ENCODE data around the gene BCL2A1. TPM values are rescaled to one million over a fixed set of nuclear protein-coding genes. Genes with fewer than 3 reads are reported as not detected.
"Not testable (repeated sequence)": the region's sequence is repeated elsewhere in the genome, so short reads cannot be mapped to it uniquely, and the experiment has no call there.

Gene BCL2A1
- total RNA-seq, result 1 to 10 TPM in 1 of 2 donors, under 1 TPM in 1; 0.86 to 1.5 TPM

DNA sequence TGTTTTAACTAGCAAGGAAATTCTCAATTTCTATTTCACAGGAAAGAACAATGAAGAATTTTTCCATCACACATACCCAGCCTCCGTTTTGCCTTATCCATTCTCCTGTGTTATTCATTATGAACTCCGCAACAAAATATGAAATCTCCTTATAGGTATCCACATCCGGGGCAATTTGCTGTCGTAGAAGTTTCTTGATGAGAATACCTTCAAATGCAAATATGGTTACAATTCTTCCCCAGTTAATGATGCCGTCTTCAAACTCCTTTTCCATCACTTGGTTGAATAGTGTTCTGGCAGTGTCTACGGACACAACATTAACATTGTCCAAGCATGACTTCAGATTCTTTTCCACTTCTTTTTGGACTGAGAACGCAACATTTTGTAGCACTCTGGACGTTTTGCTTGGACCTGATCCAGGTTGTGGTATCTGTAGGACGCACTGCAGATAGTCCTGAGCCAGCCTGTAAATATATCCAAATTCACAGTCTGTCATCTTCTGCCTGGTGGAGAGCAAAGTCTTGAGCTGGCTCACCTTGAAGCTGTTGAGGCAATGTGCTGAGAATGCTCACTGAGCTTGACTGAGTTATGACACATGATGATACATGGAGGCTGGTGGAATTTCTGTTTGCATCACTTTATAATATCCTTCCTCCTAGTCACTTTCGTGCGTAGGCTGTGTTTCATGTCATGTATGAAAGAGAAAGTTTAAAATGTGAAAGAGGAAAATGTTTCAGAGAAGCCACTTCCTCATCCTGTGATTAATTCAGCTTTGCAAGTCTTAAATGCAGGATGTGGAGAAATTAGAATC lies at the start of gene BCL2A1:
BCL2A1 (minus strand) TSS at position 573 of the 811 bp plus-strand sequence; CDS start at position 496, 77 bp downstream.
- no peaks in the 10 kb centered on the region for H3K36me3 ChIP-seq
- no peaks in the 10 kb centered on the region for H3K27me3 ChIP-seq
- no peak for DNase-seq
- H3K4me3 ChIP-seq, result peak within 1 kb of the TSS; percentile 1
- intact Hi-C loops (cut with DNase I), result no loop called here
- peak within 1 kb of the TSS; percentile 7 for H3K27ac ChIP-seq
- TF ChIP-seq, protein P1, sequence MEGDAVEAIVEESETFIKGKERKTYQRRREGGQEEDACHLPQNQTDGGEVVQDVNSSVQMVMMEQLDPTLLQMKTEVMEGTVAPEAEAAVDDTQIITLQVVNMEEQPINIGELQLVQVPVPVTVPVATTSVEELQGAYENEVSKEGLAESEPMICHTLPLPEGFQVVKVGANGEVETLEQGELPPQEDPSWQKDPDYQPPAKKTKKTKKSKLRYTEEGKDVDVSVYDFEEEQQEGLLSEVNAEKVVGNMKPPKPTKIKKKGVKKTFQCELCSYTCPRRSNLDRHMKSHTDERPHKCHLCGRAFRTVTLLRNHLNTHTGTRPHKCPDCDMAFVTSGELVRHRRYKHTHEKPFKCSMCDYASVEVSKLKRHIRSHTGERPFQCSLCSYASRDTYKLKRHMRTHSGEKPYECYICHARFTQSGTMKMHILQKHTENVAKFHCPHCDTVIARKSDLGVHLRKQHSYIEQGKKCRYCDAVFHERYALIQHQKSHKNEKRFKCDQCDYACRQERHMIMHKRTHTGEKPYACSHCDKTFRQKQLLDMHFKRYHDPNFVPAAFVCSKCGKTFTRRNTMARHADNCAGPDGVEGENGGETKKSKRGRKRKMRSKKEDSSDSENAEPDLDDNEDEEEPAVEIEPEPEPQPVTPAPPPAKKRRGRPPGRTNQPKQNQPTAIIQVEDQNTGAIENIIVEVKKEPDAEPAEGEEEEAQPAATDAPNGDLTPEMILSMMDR (IDR thresholded peaks at IDR 0.05), result no peak
- H3K4me1 ChIP-seq, result no peaks in the 10 kb centered on the region
- no peaks in the 10 kb centered on the region for H3K9me3 ChIP-seq
- peak within 1 kb of the TSS in 1 of 2 donors; percentile 35 for H3K9ac ChIP-seq (ENCODE audit: low read depth in 2 of 2, low read length in 2 of 2)

DNA sequence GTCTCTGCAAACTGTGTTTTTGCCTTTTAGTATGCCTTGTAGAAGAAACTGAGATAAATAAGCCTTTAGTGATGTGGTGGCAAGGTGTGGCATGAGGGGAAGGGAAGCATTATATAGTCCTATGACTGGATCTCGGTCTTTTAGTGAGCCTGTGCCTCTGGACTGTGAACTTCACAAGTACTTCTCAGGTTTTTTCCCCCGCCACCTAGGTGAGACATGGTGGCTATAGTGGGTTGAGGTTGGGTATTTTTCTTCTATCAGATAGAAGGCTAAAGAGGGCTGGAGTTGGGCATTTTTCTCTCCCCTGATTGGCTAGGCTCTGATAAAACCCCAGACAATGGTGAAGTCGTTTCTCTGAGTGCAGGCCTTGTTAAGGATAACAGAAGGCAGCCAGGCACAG lies 49.7 kb upstream of the BCL2A1 start:
- Histone ChIP-seq H3K4me1 (no peaks in the 10 kb centered on the region), H3K27ac (no peak overlapping the region), H3K9me3 (no peaks in the 10 kb centered on the region), H3K36me3 (no peaks in the 10 kb centered on the region), H3K9ac (ENCODE audit: low read depth in 2 of 2, low read length in 2 of 2) (no peak overlapping the region), H3K4me3 (no peak overlapping the region), H3K27me3 (no peaks in the 10 kb centered on the region)
- DNase-seq, result no peak
- TF ChIP-seq, protein P1 (IDR thresholded peaks at IDR 0.05), result no peak
- intact Hi-C loops (cut with DNase I), result no loop called here

DNA sequence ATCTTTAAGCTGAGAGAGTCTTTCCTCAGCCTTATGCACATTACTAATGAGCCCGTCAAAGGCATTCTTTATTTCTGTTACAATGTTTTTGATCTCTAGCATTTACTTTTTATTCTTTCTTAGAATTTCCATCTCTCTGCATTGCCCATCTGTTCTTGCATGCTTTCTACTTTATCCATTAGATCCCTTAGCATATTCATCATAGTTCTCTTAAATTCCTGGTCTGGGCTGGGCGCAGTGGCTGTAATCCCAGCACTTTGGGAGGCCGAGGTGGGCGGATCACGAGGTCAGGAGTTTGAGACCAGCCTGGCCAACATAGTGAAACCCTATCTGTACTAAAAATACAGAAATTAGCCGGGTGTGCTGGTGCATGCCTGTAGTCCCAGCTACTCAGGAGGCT lies 49.2 kb upstream of the BCL2A1 start:
- intact Hi-C loops (cut with DNase I), result not testable (repeated sequence)

DNA sequence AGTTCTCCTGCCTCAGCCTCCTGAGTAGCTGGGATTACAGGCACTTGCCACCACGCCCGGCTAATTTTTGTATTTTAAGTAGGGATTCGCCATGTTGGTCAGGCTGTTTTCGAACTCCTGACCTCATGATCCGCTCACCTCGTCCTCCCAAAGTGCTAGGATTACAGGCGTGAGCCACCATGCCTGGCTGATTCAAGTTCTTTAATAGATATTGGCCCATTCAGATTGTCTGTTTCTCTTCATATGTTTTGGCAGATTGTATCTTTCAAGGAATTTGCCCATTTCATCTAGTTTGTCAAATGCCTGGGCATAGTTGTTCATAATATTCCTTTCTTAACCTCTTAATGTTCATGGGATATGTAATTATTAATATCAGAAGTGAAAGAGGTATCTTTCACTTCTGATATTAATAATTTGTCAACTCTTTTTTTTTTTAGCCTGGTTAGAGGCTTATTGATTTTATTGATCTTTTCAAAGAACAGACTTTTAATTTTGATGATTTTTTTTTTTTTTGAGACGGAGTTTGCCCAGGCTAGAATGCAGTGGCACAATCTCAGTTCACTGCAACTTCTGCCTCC lies 48.3 kb upstream of the BCL2A1 start:
- Histone ChIP-seq H3K4me3 (no peak overlapping the region), H3K4me1 (no peaks in the 10 kb centered on the region), H3K27ac (no peak overlapping the region), H3K36me3 (no peaks in the 10 kb centered on the region), H3K9ac (ENCODE audit: low read depth in 2 of 2, low read length in 2 of 2) (no peak overlapping the region), H3K9me3 (no peaks in the 10 kb centered on the region), H3K27me3 (no peaks in the 10 kb centered on the region)
- intact Hi-C loops (cut with DNase I), result no loop called here
- no peak for DNase-seq
- TF ChIP-seq, protein P1 (IDR thresholded peaks at IDR 0.05), result no peak

More for the DNA sequence above, 49.2 kb upstream of the BCL2A1 start:
- not testable (repeated sequence) for H3K9me3 ChIP-seq; DNase-seq; H3K36me3 ChIP-seq; H3K4me1 ChIP-seq; H3K27ac ChIP-seq; H3K27me3 ChIP-seq; H3K4me3 ChIP-seq; H3K9ac ChIP-seq (ENCODE audit: low read depth in 2 of 2, low read length in 2 of 2)

DNA sequence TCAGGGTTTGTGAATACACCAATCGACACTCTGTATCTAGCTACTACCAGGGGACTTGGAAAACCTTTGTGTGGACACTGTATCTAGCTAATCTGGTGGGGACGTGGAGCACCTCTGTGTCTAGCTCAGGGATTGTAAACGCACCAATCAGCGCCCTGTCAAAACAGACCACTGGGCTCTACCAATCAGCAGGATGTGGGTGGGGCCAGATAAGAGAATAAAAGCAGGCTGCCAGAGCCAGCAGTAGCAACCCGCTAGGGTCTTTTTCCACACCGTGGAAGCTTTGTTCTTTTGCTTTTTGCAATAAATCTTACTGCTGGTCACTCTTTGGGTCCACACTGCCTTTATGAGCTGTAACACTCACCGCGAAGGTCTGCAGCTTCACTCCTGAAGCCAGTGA lies 46.1 kb upstream of the BCL2A1 start:
- H3K9ac ChIP-seq (ENCODE audit: low read depth in 2 of 2, low read length in 2 of 2); intact Hi-C loops (cut with DNase I); H3K27me3 ChIP-seq; H3K9me3 ChIP-seq; H3K27ac ChIP-seq; DNase-seq; H3K4me1 ChIP-seq; H3K36me3 ChIP-seq; H3K4me3 ChIP-seq: not testable (repeated sequence)

DNA sequence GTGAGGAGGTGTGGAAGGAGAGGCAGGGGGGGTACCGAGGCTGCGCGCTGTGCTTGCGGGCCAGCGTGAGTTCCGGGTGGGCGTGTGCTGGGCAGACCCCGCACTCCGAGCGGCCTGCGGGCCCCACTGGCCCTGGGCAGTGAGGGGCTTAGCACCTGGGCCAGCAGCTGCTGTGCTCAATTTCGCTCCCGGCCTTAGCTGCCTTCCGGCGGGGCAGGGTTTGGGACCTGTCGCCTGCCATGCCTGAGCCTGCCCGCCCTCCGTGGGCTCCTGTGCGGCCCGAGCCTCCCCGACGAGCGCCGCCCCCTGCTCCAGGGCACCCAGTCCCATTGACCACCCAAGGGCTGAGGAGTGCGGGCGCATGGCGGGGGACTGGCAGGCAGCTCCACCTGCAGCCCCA lies 45.5 kb upstream of the BCL2A1 start:
- H3K9me3 ChIP-seq; H3K27ac ChIP-seq; H3K4me1 ChIP-seq; H3K36me3 ChIP-seq; DNase-seq; intact Hi-C loops (cut with DNase I); H3K27me3 ChIP-seq; H3K9ac ChIP-seq (ENCODE audit: low read depth in 2 of 2, low read length in 2 of 2); H3K4me3 ChIP-seq: not testable (repeated sequence)

DNA sequence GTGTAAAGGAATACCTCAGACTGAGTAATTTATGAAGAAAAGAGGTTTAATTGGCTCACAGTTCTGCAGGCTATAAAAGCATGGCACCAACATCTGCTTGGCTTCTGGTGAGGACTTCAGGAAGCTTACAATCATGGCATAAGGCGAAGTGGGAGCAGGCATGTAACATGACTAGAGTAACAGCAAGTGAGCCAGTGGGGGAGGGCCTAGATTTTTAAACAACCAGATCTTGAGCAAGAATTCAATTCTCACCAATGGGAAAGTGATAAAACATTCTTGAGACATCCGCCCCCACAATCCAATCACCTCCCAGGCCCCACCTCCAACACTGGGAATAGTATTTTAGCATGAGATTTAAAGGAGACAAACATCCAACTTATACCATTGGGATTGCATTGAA lies 44.2 kb upstream of the BCL2A1 start:
- no peaks in the 10 kb centered on the region for H3K9me3 ChIP-seq
- DNase-seq, result no peak
- no peak overlapping the region for H3K4me3 ChIP-seq
- H3K4me1 ChIP-seq, result no peaks in the 10 kb centered on the region
- no peaks in the 10 kb centered on the region for H3K27me3 ChIP-seq
- TF ChIP-seq, protein P1 (IDR thresholded peaks at IDR 0.05), result no peak
- no peak overlapping the region for H3K27ac ChIP-seq
- intact Hi-C loops (cut with DNase I), result no loop called here
- no peak overlapping the region for H3K9ac ChIP-seq (ENCODE audit: low read depth in 2 of 2, low read length in 2 of 2)
- H3K36me3 ChIP-seq, result no peaks in the 10 kb centered on the region

DNA sequence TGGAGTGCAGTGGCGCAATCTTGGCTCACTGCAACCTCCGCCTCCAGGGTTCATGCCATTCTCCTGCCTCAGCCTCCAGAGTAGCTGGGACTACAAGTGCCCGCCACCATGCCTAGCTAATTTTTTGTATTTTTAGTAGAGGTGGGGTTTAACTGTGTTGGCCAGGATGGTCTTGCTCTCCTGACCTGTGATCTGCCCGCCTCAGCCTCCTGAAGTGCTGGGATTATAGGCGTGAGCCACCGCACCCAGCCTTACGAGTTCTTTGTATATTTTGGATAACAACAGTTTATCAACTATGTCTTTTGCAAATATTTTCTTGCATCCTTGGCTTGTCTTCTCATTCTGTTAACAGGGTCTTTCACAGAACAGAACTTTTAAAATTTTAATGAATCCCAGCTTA lies 43.2 kb upstream of the BCL2A1 start:
- DNase-seq; H3K36me3 ChIP-seq; H3K27ac ChIP-seq; H3K27me3 ChIP-seq; H3K9me3 ChIP-seq; intact Hi-C loops (cut with DNase I); H3K9ac ChIP-seq (ENCODE audit: low read depth in 2 of 2, low read length in 2 of 2); H3K4me3 ChIP-seq; H3K4me1 ChIP-seq: not testable (repeated sequence)
